Measurements from ENCODE around the gene VOPP1. TPM values are rescaled to one million over a fixed set of nuclear protein-coding genes. Genes with fewer than 3 reads are reported as not detected.
A peak's percentile ranks its signal among the peaks of the same experiment; 100 is the strongest.

VOPP1 gene
- total RNA-seq, 4 donors from 2014 or later: 63.9 to 79.2 (median 72.4) TPM

DNA sequence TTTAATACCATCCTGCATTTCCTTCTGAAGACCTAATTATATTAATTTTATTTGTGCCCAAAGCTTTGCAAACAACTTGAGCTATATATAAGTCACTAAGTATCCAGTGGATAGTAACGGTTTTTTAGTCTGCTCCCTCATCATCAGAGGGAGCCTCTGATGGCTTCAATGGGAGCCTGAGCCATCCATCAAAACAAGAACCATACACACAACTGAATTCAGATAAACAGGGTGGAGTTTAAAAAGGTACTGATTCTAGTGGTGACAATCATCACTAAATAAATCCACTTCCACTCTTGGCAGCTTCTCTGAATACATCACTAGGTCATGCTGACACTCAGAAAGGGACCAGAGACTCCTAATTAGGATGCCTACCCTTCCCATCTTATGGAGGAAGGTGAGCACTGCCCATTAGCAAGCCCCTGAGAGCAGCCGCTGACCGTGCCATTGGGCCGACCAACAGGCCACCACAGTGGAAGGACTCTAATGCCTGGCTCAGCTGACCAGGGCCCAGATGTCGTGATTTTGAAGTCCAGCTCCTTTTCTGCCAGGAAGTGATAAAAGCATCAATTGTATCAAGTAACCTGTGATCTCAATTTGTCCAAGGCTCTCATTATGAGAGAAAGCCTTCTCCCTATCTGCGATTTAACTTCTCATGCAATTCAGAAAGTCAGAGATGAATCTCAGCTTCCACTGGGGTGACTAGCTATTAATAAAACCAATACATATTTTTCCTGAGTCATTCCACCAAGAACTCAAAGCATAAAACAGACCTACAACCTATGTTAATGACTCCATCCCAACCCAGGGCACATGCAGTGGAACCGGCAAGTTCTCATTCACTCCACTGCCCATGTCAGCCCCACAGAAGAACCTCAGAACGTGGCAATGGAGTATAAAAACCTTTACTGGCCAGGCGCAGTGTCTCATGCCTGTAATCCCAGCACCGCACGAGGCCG, 13.1 kb downstream of the VOPP1 start:
- no peak for DNase-seq
- Histone ChIP-seq H3K9me3 (no peaks in the 10 kb centered on the region), H3K27ac (peak overlapping the region in 2 of 4 donors; percentile 37 to 76), H3K4me3 (peak overlapping the region in 1 of 4 donors; percentile 1), H3K36me3 (no peaks in the 10 kb centered on the region), H3K27me3 (no peaks in the 10 kb centered on the region), H3K4me1 (peaks cover 5 to 36% (median 23%) of the 10 kb centered on the region in 4 donors)
- TF ChIP-seq, protein P1, sequence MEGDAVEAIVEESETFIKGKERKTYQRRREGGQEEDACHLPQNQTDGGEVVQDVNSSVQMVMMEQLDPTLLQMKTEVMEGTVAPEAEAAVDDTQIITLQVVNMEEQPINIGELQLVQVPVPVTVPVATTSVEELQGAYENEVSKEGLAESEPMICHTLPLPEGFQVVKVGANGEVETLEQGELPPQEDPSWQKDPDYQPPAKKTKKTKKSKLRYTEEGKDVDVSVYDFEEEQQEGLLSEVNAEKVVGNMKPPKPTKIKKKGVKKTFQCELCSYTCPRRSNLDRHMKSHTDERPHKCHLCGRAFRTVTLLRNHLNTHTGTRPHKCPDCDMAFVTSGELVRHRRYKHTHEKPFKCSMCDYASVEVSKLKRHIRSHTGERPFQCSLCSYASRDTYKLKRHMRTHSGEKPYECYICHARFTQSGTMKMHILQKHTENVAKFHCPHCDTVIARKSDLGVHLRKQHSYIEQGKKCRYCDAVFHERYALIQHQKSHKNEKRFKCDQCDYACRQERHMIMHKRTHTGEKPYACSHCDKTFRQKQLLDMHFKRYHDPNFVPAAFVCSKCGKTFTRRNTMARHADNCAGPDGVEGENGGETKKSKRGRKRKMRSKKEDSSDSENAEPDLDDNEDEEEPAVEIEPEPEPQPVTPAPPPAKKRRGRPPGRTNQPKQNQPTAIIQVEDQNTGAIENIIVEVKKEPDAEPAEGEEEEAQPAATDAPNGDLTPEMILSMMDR (IDR thresholded peaks at IDR 0.05): no peak
- no peak for TF ChIP-seq POLR2A (IDR thresholded peaks at IDR 0.05)

- H3K27ac ChIP-seq: peak overlapping the region in 2 of 4 donors; percentile 19 to 76
- TF ChIP-seq, protein P1 (IDR thresholded peaks at IDR 0.05): no peak
- TF ChIP-seq POLR2A (IDR thresholded peaks at IDR 0.05): no peak
These were observed 14.6 kb downstream of the VOPP1 start for GRCh38 chr7:55557666-55558188.

DNA sequence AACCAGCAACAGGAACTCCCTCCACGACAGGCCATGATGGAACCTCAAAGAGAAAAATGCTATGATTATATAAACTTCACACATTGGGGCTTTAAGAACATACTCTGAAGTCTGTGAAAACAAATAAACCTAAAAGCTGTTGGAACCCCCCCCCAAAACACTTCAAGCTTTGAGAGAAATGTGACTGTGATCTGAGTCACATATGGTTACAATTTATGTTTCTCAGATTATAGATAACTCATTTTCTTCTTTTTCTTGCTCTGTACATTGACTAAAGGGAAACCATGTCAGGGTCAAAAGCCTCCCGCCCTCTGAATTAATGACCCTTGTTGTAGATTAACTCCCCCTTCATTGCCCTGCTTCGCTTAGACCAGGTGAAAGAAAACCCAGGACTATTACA, 15.8 kb downstream of the VOPP1 start:
- TF ChIP-seq, protein P1 (IDR thresholded peaks at IDR 0.05): no peak
- TF ChIP-seq POLR2A (IDR thresholded peaks at IDR 0.05): no peak
- no peak for DNase-seq
- H3K4me1 ChIP-seq: peaks cover 5 to 55% (median 38%) of the 10 kb centered on the region in 4 donors

More at GRCh38 chr7:55557666-55558188, 14.6 kb downstream of the VOPP1 start:
- H3K4me3 ChIP-seq: peak overlapping the region in 1 of 4 donors; percentile 15
- H3K36me3 ChIP-seq: no peaks in the 10 kb centered on the region
- H3K9me3 ChIP-seq: no peaks in the 10 kb centered on the region
- H3K4me1 ChIP-seq: peaks cover 5 to 48% (median 33%) of the 10 kb centered on the region in 4 donors
- peak in 2 of 3 donors; percentile 74 to 77 for DNase-seq
- no peaks in the 10 kb centered on the region for H3K27me3 ChIP-seq

DNA sequence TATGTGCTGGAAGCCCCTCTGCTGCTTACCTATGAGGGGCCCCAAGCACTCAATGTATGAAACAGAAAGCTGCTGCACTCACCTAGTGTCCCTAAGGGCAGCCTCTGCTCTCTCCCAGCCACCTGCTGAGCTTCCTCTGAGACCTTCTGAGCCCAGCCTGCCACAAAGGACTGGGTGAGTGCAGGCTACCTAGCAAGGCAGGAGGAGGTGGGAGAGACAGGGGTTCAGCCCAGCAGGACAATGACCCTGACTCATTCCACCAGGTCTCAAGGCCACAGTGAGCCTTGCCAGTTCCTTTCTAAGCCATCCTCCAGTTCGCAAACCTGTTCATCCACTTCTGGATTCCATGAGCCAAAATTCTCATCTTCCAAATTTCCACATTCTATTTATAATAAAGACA, 16.3 kb downstream of the VOPP1 start:
- H3K36me3 ChIP-seq: no peaks in the 10 kb centered on the region
- TF ChIP-seq POLR2A (IDR thresholded peaks at IDR 0.05): no peak
- TF ChIP-seq, protein P1 (IDR thresholded peaks at IDR 0.05): no peak
- H3K4me3 ChIP-seq: no peak overlapping the region
- peaks cover 5 to 59% (median 40%) of the 10 kb centered on the region in 4 donors for H3K4me1 ChIP-seq
- no peaks in the 10 kb centered on the region for H3K9me3 ChIP-seq
- peak overlapping the region in 2 of 4 donors; percentile 11 to 76 for H3K27ac ChIP-seq
- no peaks in the 10 kb centered on the region for H3K27me3 ChIP-seq
- DNase-seq: peak in 1 of 3 donors; percentile 49

More for the DNA sequence above, 15.8 kb downstream of the VOPP1 start:
- H3K4me3 ChIP-seq: no peak overlapping the region
- no peaks in the 10 kb centered on the region for H3K36me3 ChIP-seq
- no peaks in the 10 kb centered on the region for H3K9me3 ChIP-seq
- H3K27ac ChIP-seq: peak overlapping the region in 1 of 4 donors; percentile 76
- H3K27me3 ChIP-seq: no peaks in the 10 kb centered on the region

GRCh38 chr7:55555160-55555559, 17.1 kb downstream of the VOPP1 start:
- DNase-seq: no peak
- no peaks in the 10 kb centered on the region for H3K36me3 ChIP-seq
- H3K9me3 ChIP-seq: no peaks in the 10 kb centered on the region
- peaks cover 5 to 68% (median 46%) of the 10 kb centered on the region in 4 donors for H3K4me1 ChIP-seq
- no peak overlapping the region for H3K4me3 ChIP-seq
- H3K27ac ChIP-seq: peak overlapping the region in 2 of 4 donors; percentile 11 to 76
- TF ChIP-seq, protein P1 (IDR thresholded peaks at IDR 0.05): no peak
- TF ChIP-seq POLR2A (IDR thresholded peaks at IDR 0.05): no peak
- no peaks in the 10 kb centered on the region for H3K27me3 ChIP-seq
